ENCODE results near the gene MFSD2B.
A peak's percentile ranks its signal among the peaks of the same experiment; 100 is the strongest.

The MFSD2B gene

GRCh38 chr2:24009680-24010476, at the start of gene MFSD2B:
Gene MFSD2B, plus strand, starts transcription at chr2:24010085. Its CDS starts 12 bp downstream, at chr2:24010097.
- POLR2A ChIA-PET: no interaction called here
- CTCF ChIA-PET: no interaction called here
- TF ChIP-seq CTCF (IDR thresholded peaks at IDR 0.05; ENCODE audit: control extremely low read depth, extremely low read depth, low read depth, missing control alignments): no peak
- peak; percentile 46 for DNase-seq (ENCODE audit: extremely low spot score)

GRCh38 chr2:23967846-23968245, 42.0 kb upstream of the MFSD2B start:
- no peak for TF ChIP-seq CTCF (IDR thresholded peaks at IDR 0.05; ENCODE audit: control extremely low read depth, extremely low read depth, low read depth, missing control alignments)
- CTCF ChIA-PET: interaction anchor here (1.2 kb wide), 1 partner anchor 104 kb away, joined by 3 read pairs; no protein-coding TSS in a partner anchor
- no peak for DNase-seq (ENCODE audit: extremely low spot score)
- POLR2A ChIA-PET: no interaction called here

- DNase-seq (ENCODE audit: extremely low spot score): no peak
- no peak for TF ChIP-seq CTCF (IDR thresholded peaks at IDR 0.05; ENCODE audit: control extremely low read depth, extremely low read depth, low read depth, missing control alignments)
- ChIA-PET POLR2A (no interaction called here), CTCF (no interaction called here)
Observed at GRCh38 chr2:23976883-23977282, 33.0 kb upstream of the MFSD2B start.

- peak; percentile 24 for TF ChIP-seq CTCF (IDR thresholded peaks at IDR 0.05; ENCODE audit: control extremely low read depth, extremely low read depth, low read depth, missing control alignments)
Observed at GRCh38 chr2:23988371-23988770, 21.5 kb upstream of the MFSD2B start.

GRCh38 chr2:23992931-23993330, 17.0 kb upstream of the MFSD2B start:
- POLR2A ChIA-PET: no interaction called here
- CTCF ChIA-PET: no interaction called here
- no peak for DNase-seq (ENCODE audit: extremely low spot score)
- TF ChIP-seq CTCF (IDR thresholded peaks at IDR 0.05; ENCODE audit: control extremely low read depth, extremely low read depth, low read depth, missing control alignments): no peak

More at GRCh38 chr2:23988371-23988770, 21.5 kb upstream of the MFSD2B start:
- DNase-seq (ENCODE audit: extremely low spot score): no peak
- ChIA-PET CTCF (interaction anchor here (2.1 kb wide), 1 partner anchor 10 kb away, joined by 4 read pairs; no protein-coding TSS in a partner anchor), POLR2A (no interaction called here)

- no peak for TF ChIP-seq CTCF (IDR thresholded peaks at IDR 0.05; ENCODE audit: control extremely low read depth, extremely low read depth, low read depth, missing control alignments)
- POLR2A ChIA-PET: no interaction called here
- DNase-seq (ENCODE audit: extremely low spot score): no peak
- CTCF ChIA-PET: no interaction called here
Observed at GRCh38 chr2:23993736-23994269, 16.1 kb upstream of the MFSD2B start.
